NK-92 (cell line): ENCODE results near the gene TEAD4.

Experiments
- DNase-seq: peaks from one replicate; lab custom pipeline; 2025; ENCODE audit not compliant: unreplicated experiment; lab: John Stamatoyannopoulos, UW

Gene TEAD4

GRCh38 chr12:3028108-3028507, 68.9 kb downstream of the TEAD4 start:
- DNase-seq = no peak

- DNase-seq = no peak
Measured at GRCh38 chr12:3030821-3031429, 71.7 kb downstream of the TEAD4 start.

- no peak for DNase-seq
Measured at GRCh38 chr12:3032161-3032560, 73.0 kb downstream of the TEAD4 start.

GRCh38 chr12:3032770-3033538, 73.8 kb downstream of the TEAD4 start:
- DNase-seq = no peak

- no peak for DNase-seq
Measured at GRCh38 chr12:3033539-3033867, 74.3 kb downstream of the TEAD4 start.

DNA sequence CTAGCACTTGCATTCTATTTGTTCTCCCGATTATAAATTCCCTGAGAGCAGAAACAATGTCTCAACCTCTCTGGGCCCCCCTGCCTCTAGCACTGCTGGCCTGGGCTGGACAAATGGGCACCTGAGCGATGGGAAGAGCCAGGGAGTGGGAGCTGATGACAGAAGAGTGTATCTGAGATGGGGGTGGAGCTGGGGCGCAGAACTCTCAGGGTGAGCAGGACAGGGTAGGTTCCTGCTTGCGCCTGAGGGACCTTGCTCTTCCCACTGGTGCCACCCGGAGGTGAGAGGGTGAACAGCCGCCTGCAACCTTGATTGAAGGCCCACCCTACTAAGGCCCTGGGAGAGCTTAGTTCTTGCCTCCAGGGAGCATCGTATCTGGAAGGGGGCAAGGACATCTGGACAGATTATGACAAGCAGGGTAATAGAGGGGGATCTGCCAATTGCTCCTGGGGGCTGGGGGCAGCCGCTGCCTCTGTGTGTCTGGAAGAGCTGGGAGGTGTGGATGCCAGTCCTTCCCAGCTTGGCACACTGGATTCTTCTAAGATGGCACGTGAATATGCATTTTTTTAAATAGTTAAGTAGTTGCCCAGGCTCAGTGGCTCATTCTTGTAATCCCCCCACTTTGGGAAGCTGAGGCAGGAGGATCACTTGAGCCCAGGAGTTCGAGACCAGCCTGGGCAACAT, 75.0 kb downstream of the TEAD4 start:
- DNase-seq = no peak

- no peak for DNase-seq
Measured at GRCh38 chr12:3035171-3035570, 76.0 kb downstream of the TEAD4 start.

DNA sequence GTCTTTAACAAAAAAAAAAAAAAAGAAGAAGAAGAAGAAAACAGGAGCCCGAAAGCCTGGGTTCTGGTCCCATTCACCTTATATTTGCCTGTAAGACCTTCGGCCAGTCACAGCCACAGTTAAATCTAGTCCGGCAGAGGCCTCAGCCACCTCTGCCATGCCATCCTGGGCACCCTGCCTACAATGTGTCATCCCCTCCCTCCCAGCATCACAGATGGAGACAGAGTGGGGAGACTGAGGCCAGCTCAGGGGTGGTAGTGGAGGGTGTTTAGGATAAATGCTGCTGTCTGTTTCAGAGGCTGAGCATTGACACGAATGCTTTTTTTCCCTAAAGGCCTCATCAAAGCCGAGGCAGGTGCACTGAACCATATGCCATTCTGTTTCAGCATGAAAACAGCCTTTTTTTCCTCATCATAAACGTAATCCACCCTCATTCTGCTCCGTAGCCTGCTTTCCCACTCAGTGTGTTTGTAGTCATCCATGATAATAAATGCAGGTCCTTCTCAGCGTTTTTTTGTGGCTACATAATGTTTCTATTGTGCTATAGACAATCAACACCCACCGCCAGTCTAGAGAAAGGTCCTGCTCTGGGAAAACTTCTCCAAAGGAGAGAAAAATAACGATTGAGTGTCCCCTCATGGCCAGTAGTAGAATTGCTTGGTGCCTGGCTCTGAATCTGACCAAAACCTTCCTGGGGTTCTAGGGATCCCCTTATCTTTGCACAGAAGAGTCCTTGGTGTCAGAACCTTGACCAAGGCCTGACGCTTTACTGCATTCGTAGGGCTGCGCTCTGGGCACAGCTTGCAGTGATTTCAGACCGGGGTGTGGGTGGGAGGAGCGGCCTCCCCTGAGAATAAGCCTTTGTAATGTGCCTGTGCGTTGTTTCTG, 76.9 kb downstream of the TEAD4 start:
- DNase-seq = no peak

GRCh38 chr12:3036901-3037600, 77.9 kb downstream of the TEAD4 start:
- no peak for DNase-seq

GRCh38 chr12:3038166-3038565, 79.0 kb downstream of the TEAD4 start:
- no peak for DNase-seq

DNA sequence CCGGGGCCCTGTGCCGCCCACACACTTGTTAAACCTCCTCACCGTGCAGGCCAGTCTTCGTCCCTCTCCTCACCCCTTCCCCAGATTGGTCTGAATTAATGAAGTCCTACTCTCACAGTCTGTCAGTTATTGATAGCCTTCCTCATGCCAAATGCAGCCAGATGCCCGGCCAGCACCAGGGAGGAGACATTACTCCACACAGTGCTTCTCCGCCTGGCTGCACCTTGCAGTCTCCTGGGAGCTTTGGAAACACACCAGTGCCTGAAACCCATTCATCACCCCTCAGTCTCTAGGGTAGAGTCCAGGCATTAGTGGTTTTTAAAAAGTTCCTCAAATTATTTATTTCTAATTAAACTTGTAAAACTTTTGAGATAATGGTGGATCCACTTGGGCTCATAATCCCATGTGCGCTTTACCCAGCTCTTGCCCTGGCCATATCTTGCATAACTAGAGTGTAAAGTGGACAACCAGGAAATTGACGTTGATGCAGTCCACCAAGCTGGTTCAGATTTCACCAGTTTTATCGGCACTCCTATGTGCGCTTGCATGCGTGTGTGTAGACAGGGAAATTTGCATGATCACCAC, 79.8 kb downstream of the TEAD4 start:
- no peak for DNase-seq

DNA sequence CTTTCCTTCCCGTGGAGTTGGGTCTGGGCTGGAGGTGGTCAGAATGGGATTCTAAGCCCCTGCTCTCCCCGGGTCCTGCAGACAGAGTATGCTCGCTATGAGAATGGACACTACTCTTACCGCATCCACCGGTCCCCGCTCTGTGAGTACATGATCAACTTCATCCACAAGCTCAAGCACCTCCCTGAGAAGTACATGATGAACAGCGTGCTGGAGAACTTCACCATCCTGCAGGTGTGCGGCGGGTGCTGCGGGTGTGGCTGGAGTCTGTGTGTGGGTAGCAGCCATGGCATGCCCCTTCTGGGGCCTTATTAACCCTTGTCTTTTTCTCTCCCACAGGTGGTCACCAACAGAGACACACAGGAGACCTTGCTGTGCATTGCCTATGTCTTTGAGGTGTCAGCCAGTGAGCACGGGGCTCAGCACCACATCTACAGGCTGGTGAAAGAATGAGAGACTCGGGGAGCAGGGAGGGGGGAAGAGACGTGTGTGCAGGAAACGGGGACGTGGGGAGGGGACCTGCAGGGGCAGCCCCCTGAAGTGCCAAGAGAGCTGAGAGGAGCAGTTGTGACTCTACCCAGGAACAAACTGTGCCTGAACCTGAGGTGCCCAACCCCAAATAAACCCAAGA, 80.9 kb downstream of the TEAD4 start:
- DNase-seq = no peak

DNA sequence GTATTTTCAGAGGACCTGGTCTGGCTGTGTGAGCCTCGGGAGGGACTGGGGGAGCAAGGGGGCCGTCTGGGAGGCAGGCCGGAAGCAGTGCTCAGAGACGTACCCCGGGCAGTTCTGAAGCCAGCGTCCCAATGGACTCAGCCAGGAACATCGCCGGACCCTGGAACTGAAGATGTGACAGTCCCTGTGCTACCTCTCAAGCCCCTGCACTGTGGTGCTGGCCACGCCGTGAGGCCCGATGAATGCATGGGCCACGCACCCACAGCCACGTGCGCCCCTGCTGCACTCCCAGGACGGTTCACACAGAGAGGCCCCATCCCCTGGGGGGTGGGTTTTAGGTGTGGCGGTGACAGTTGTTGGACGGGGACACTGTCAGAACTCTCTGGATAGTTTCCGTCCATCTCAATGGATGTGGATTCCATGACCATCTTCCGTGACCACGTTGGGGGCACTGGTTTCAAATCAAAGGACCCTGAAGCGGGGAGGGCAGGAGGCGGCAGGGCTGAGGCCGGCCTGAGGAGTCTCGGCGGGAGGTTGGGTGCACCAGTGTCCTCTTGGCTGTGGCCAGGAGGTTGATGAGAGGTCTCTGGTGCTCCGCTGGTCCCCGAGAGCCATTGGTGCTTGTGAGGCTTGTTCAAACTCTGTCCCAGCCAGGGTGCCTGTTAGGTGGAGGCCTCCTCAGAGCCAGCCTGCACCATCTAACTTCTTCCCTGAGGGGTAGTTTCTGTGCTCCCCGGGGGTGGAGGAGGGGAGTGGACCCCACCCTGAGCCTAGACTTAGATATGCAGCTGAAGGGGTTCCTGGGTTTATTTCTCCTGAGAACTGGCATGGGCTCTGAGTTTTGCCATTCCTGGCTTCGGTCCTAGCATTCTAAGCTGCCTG, 81.7 kb downstream of the TEAD4 start:
- no peak for DNase-seq

- no peak for DNase-seq
Measured at GRCh38 chr12:3041558-3042164, 82.5 kb downstream of the TEAD4 start.

GRCh38 chr12:3042394-3042793, 83.2 kb downstream of the TEAD4 start:
- no peak for DNase-seq

DNA sequence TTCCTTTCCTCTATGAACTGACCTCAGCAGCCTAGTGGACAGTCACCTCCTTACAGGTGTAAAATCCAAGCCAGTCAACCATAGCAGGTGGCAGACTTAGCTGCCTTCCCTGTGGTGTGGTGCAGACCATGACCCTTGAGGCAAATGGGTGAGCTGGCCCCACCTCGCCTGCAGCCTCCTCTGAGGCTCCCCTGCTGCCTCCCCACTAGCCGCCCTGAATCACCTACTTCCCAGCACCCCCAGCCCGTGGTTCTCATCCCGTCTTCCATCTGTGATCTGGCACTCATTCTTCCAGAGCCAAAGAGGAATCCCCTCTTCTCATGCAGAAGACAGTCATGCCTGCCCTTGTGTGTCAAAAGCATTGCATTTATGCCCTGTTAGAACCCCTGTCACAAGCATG, 83.6 kb downstream of the TEAD4 start:
- DNase-seq = no peak

GRCh38 chr12:3043406-3043805, 84.2 kb downstream of the TEAD4 start:
- no peak for DNase-seq

- DNase-seq = no peak
Measured at GRCh38 chr12:3044141-3044630, 85.0 kb downstream of the TEAD4 start.
